LHCN-M2 (cell line): ENCODE results near the gene PEAK1. TPM values are rescaled to one million over a fixed set of nuclear protein-coding genes. Genes with fewer than 3 reads are reported as not detected.
"Not testable (repeated sequence)": the region's sequence is repeated elsewhere in the genome, so short reads cannot be mapped to it uniquely, and the experiment has no call there.

Experiments
- DNase-seq: peaks from one replicate; pipeline ENCODE4 v3.0.0-alpha.2; 2012; ENCODE audit warnings: low read depth
- total RNA-seq: library from RNA; depleted of rRNA; stranded (reverse); fragments of >200 nt; gene quantifications from 2 replicates; pipeline ENCODE4 v1.2.3, GENCODE V29; 2014

Gene PEAK1
- total RNA-seq, 1 experiment from 2014 or later, result 15.0 TPM

- DNase-seq, result no peak
These were observed 179.9 kb downstream of the PEAK1 start for GRCh38 chr15:77239882-77240608.

GRCh38 chr15:77235566-77235965 is 184.3 kb downstream of the PEAK1 start:
- no peak for DNase-seq

GRCh38 chr15:77228828-77229227 is 191.1 kb downstream of the PEAK1 start:
- no peak for DNase-seq

- no peak for DNase-seq
These were observed 193.3 kb downstream of the PEAK1 start for GRCh38 chr15:77226652-77227051.

- no peak for DNase-seq
These were observed 194.3 kb downstream of the PEAK1 start for GRCh38 chr15:77225646-77226045.

GRCh38 chr15:77225088-77225487 is 194.8 kb downstream of the PEAK1 start:
- DNase-seq, result no peak

GRCh38 chr15:77224352-77224751 is 195.6 kb downstream of the PEAK1 start:
- DNase-seq, result no peak

GRCh38 chr15:77221708-77222107 is 198.2 kb downstream of the PEAK1 start:
- no peak for DNase-seq

GRCh38 chr15:77221174-77221573 is 198.7 kb downstream of the PEAK1 start:
- no peak for DNase-seq

GRCh38 chr15:77219841-77220240 is 200.1 kb downstream of the PEAK1 start:
- DNase-seq, result no peak

GRCh38 chr15:77209221-77209620 is 210.7 kb downstream of the PEAK1 start:
- no peak for DNase-seq

GRCh38 chr15:77208241-77208640 is 211.7 kb downstream of the PEAK1 start:
- no peak for DNase-seq

- no peak for DNase-seq
These were observed 218.2 kb downstream of the PEAK1 start for GRCh38 chr15:77201665-77202064.

- DNase-seq, result no peak
These were observed 223.5 kb downstream of the PEAK1 start for GRCh38 chr15:77196381-77196780.

GRCh38 chr15:77195586-77195985 is 224.3 kb downstream of the PEAK1 start:
- DNase-seq, result no peak

GRCh38 chr15:77192451-77192850 is 227.5 kb downstream of the PEAK1 start:
- DNase-seq, result no peak

GRCh38 chr15:77191230-77191834 is 228.6 kb downstream of the PEAK1 start:
- no peak for DNase-seq

- peak; percentile 79 for DNase-seq
These were observed 232.0 kb downstream of the PEAK1 start for GRCh38 chr15:77187751-77188464.

- peak; percentile 31 for DNase-seq
These were observed 233.3 kb downstream of the PEAK1 start for GRCh38 chr15:77186594-77187011.

- DNase-seq, result no peak
These were observed 234.6 kb downstream of the PEAK1 start for GRCh38 chr15:77185242-77185785.

- not testable (repeated sequence) for DNase-seq
These were observed 235.6 kb downstream of the PEAK1 start for GRCh38 chr15:77184352-77184751.

- no peak for DNase-seq
These were observed 236.8 kb downstream of the PEAK1 start for GRCh38 chr15:77183066-77183465.
